Activated CD8-positive, alpha-beta memory T cell treated with anti-CD3 and anti-CD28 coated beads, Interleukin-2, amount 50 U/mL, for 24 hours (primary cell): ENCODE results near the gene FAM180A.
"Not testable (repeated sequence)": the region's sequence is repeated elsewhere in the genome, so short reads cannot be mapped to it uniquely, and the experiment has no call there.

ENCODE experiments used
- DNase-seq: peaks from one replicate; pipeline ENCODE4 v3.0.0-alpha.2; 2020; ENCODE audit errors: extremely low read depth

FAM180A gene

GRCh38 chr7:135741905-135742304 lies 6.7 kb downstream of the FAM180A start:
- DNase-seq = no peak

GRCh38 chr7:135740889-135741288 lies 7.7 kb downstream of the FAM180A start:
- DNase-seq = no peak

- not testable (repeated sequence) for DNase-seq
Observed at GRCh38 chr7:135737306-135737647, 11.3 kb downstream of the FAM180A start.

- DNase-seq = no peak
Observed at GRCh38 chr7:135736586-135737305, 11.9 kb downstream of the FAM180A start.

- no peak for DNase-seq
Observed at GRCh38 chr7:135734343-135734689, 14.3 kb downstream of the FAM180A start.

- DNase-seq = no peak
Observed at GRCh38 chr7:135733603-135734342, 14.8 kb downstream of the FAM180A start.

GRCh38 chr7:135731131-135731530 lies 17.5 kb downstream of the FAM180A start:
- DNase-seq = no peak

- DNase-seq = no peak
Observed at GRCh38 chr7:135729230-135729629, 19.4 kb downstream of the FAM180A start.

- DNase-seq = no peak
Observed at GRCh38 chr7:135728136-135728669, 20.4 kb downstream of the FAM180A start, which contains the start of gene SLC13A4. TSS of gene SLC13A4 (minus strand) at chr7:135728186. CDS start at chr7:135727496, 690 bp downstream.

GRCh38 chr7:135726911-135727673 lies 21.5 kb downstream of the FAM180A start:
- DNase-seq = no peak

- no peak for DNase-seq
Observed at GRCh38 chr7:135726276-135726788, 22.3 kb downstream of the FAM180A start.

- DNase-seq = no peak
Observed at GRCh38 chr7:135723411-135723810, 25.2 kb downstream of the FAM180A start.

GRCh38 chr7:135721198-135721820 lies 27.3 kb downstream of the FAM180A start:
- no peak for DNase-seq

GRCh38 chr7:135719688-135720087 lies 28.9 kb downstream of the FAM180A start:
- DNase-seq = no peak

GRCh38 chr7:135718794-135719437 lies 29.7 kb downstream of the FAM180A start:
- no peak for DNase-seq

- DNase-seq = no peak
Observed at GRCh38 chr7:135718219-135718618, 30.4 kb downstream of the FAM180A start.

GRCh38 chr7:135717693-135718092 lies 30.9 kb downstream of the FAM180A start:
- DNase-seq = no peak

GRCh38 chr7:135716677-135717238 lies 31.9 kb downstream of the FAM180A start:
- no peak for DNase-seq

GRCh38 chr7:135715673-135716072 lies 32.9 kb downstream of the FAM180A start:
- DNase-seq = no peak

GRCh38 chr7:135715055-135715522 lies 33.5 kb downstream of the FAM180A start:
- DNase-seq = no peak
